Measurements from ENCODE around the gene SNCA. TPM values are rescaled to one million over a fixed set of nuclear protein-coding genes. Genes with fewer than 3 reads are reported as not detected.

Gene SNCA
- polyA plus RNA-seq, 2 of the 4 experiments (the other 2 are of a cell fraction) = 0.13 to 0.37 TPM

DNA sequence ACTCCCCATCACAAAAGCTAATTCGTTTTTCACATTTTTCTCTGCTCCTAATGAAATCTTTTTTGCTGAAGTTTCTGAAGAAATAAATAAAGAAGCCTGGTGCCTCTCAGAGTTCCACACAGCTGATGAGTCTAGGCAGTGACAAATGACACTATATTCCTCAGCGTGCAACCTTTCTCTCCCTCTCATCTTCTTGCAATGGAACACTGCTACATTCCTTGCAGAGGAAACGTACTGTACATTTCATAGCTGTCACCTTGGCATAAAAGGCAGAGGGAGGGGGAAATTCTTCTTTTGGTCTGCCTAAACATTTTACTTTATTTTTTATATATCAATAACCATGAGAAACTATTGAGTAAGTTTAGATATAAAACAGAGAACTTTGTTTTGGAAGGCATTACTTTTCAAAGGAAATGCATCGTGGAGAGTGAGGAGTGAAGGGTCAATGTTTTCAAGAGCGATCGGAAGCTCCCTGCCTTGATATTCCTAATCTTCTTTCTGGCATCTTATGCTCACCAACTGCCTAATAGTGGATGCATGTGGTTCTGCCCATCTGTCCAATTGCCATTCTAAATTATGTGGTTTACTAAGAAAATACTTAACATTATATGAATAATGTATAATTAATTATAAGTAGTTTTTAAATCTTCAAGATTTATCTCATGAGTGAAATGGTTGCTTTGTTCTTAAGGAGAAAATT, 29.4 kb downstream of the SNCA start:
- no peak for TF ChIP-seq POLR2A (IDR thresholded peaks at IDR 0.05; ENCODE audit: low read length)
- H3K4me3 ChIP-seq = no peak overlapping the region
- ChIA-PET POLR2A (no interaction called here), CTCF (no interaction called here)
- H3K27ac ChIP-seq = no peak overlapping the region
- H3K4me2 ChIP-seq = no peak overlapping the region
- ATAC-seq (no peak), DNase-seq (ENCODE audit: low read depth in 1 of 2, low spot score in 1 of 2) (no peak), FAIRE-seq (no peak)
- H3K4me1 ChIP-seq = no peaks in the 10 kb centered on the region
- 35% methylated on average over 6 of the region's 6 CpGs for WGBS (ENCODE audit: missing lambda C conversion rate)
- H3K9me3 ChIP-seq = no peaks in the 10 kb centered on the region

GRCh38 chr4:89805297-89805696, 31.7 kb downstream of the SNCA start:
- Histone ChIP-seq H3K27ac (no peak overlapping the region), H3K4me3 (no peak overlapping the region), H3K4me1 (no peaks in the 10 kb centered on the region), H3K9me3 (no peaks in the 10 kb centered on the region), H3K4me2 (no peak overlapping the region)
- ChIA-PET POLR2A (no interaction called here), CTCF (no interaction called here)
- FAIRE-seq = no peak
- no peak for DNase-seq (ENCODE audit: low read depth in 1 of 2, low spot score in 1 of 2)
- TF ChIP-seq SMC3 (IDR thresholded peaks at IDR 0.05) (no peak), MAX (IDR thresholded peaks at IDR 0.05) (no peak), KDM1A (IDR thresholded peaks at IDR 0.05; ENCODE audit: low read depth) (no peak)
- ATAC-seq = no peak
- WGBS (ENCODE audit: missing lambda C conversion rate) = 95% methylated on average over 2 of the region's 2 CpGs

DNA sequence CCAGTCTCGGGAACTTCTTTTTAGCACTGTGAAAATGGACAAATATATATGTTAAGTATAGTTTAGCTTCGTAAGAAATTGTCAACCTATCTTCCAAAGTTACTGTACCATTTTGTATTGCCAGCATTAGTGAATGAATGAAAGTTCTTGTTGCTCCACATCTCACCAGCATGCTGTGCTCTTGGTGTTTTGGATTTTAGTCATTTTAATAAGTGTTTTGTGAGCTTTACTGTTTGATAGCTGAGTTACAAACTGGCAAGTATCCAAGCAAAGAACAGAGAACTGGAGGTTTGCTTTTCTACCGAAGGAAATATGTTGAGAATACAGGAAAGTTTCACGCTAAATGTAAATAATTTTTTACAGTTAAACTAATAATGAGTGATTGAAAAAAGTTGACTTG, 33.0 kb downstream of the SNCA start:
- H3K4me2 ChIP-seq = no peak overlapping the region
- FAIRE-seq (no peak), DNase-seq (ENCODE audit: low read depth in 1 of 2, low spot score in 1 of 2) (no peak), ATAC-seq (no peak)
- TF ChIP-seq HOXA7 (CRISPR knock-in tag; IDR thresholded peaks at IDR 0.05) (no peak), RAD21 (conservative IDR thresholded peaks at IDR 0.05 in 1 of 2, IDR thresholded peaks at IDR 0.05 in 1 of 2) (no peak), HEYL (CRISPR knock-in tag; IDR thresholded peaks at IDR 0.05) (no peak), MAZ (IDR thresholded peaks at IDR 0.05; ENCODE audit: borderline replicate concordance, low read depth, low read length) (no peak), EHF (CRISPR knock-in tag; IDR thresholded peaks at IDR 0.05) (no peak), EP300 (IDR thresholded peaks at IDR 0.05) (no peak), TP53 (CRISPR knock-in tag; IDR thresholded peaks at IDR 0.05) (no peak), POLR2AphosphoS2 (conservative IDR thresholded peaks at IDR 0.05; ENCODE audit: low read length) (no peak), NPAS2 (CRISPR knock-in tag; IDR thresholded peaks at IDR 0.05; ENCODE audit: borderline replicate concordance) (no peak), HOXB5 (CRISPR knock-in tag; IDR thresholded peaks at IDR 0.05) (no peak), ZFP36 (IDR thresholded peaks at IDR 0.05; ENCODE audit: borderline replicate concordance, partially characterized antibody) (no peak), NR3C1 (IDR thresholded peaks at IDR 0.05) (no peak), HMGXB4 (CRISPR knock-in tag; IDR thresholded peaks at IDR 0.05; ENCODE audit: borderline replicate concordance) (no peak), RCOR1 (IDR thresholded peaks at IDR 0.05; ENCODE audit: low read depth, low read length) (no peak), CBX2 (IDR thresholded peaks at IDR 0.05; ENCODE audit: borderline replicate concordance, low read depth) (no peak), FOSL2 (IDR thresholded peaks at IDR 0.05) (no peak), FOSL2 (CRISPR knock-in tag; IDR thresholded peaks at IDR 0.05) (no peak)
- TF ChIP-seq, protein P1, sequence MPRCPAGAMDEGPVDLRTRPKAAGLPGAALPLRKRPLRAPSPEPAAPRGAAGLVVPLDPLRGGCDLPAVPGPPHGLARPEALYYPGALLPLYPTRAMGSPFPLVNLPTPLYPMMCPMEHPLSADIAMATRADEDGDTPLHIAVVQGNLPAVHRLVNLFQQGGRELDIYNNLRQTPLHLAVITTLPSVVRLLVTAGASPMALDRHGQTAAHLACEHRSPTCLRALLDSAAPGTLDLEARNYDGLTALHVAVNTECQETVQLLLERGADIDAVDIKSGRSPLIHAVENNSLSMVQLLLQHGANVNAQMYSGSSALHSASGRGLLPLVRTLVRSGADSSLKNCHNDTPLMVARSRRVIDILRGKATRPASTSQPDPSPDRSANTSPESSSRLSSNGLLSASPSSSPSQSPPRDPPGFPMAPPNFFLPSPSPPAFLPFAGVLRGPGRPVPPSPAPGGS (IDR thresholded peaks at IDR 0.05) = no peak
- POLR2A ChIA-PET = no interaction called here
- no peak overlapping the region for H3K27ac ChIP-seq
- no peaks in the 10 kb centered on the region for H3K9me3 ChIP-seq
- CTCF ChIA-PET = no interaction called here
- no peak overlapping the region for H3K4me3 ChIP-seq
- H3K4me1 ChIP-seq = no peaks in the 10 kb centered on the region
- 35% methylated on average over 4 of the region's 4 CpGs for WGBS (ENCODE audit: missing lambda C conversion rate)
